Heart right ventricle (tissue), 16 donors: ENCODE results near the gene TSR1. TPM values are rescaled to one million over a fixed set of nuclear protein-coding genes. Genes with fewer than 3 reads are reported as not detected.
"Not testable (repeated sequence)": the region's sequence is repeated elsewhere in the genome, so short reads cannot be mapped to it uniquely, and the experiment has no call there.

ENCODE experiments used
- ATAC-seq, 8 donors: fragments of 200-7000 bp; cut with Tn5 transposase; one replicate each; pipeline ENCODE4 v1.9.1; 2020; ENCODE audit warnings: mild to moderate bottlenecking in 8 of 8, moderate library complexity in 8 of 8, moderate number of reproducible peaks in 1 of 8
- DNase-seq, 2 donors: peaks; one replicate each; pipeline ENCODE4 v3.0.0-alpha.2; 2020
- H3K27ac ChIP-seq, 10 donors: fragments of 200-600 bp; sonication (generic) in 2 of 10; one replicate each; pipeline versions ENCODE4 v1.5.0 to v1.8.0; 2020 to 2022; ENCODE audit warnings: mild to moderate bottlenecking in 3 of 10
- H3K27me3 ChIP-seq, 7 donors: fragments of 200-600 bp; one replicate each; pipeline ENCODE4 v1.8.0; 2021 to 2022; ENCODE audit warnings: mild to moderate bottlenecking in 2 of 7
- H3K36me3 ChIP-seq, 9 donors: fragments of 200-600 bp; sonication (generic) in 1 of 9; one replicate each; pipeline versions ENCODE4 v1.5.0 to v1.8.0; 2020 to 2022; ENCODE audit warnings: mild to moderate bottlenecking in 2 of 9
- H3K4me1 ChIP-seq, 9 donors: fragments of 200-600 bp; sonication (generic) in 1 of 9; one replicate each; pipeline versions ENCODE4 v1.5.0 to v1.8.0; 2020 to 2022; ENCODE audit warnings: mild to moderate bottlenecking in 4 of 9
- H3K4me3 ChIP-seq, 10 donors: fragments of 200-600 bp; sonication (generic) in 2 of 10; one replicate each; pipeline versions ENCODE4 v1.5.0 to v1.8.0; 2020 to 2022; ENCODE audit warnings: mild to moderate bottlenecking in 7 of 10, moderate library complexity in 2 of 10
- H3K9me3 ChIP-seq, 11 donors: fragments of 200-600 bp in 10 of 11; sonication (generic) in 2 of 11; one replicate each; pipeline versions ENCODE4 v1.5.0 to v1.8.0; 2013 to 2022; ENCODE audit warnings: mild to moderate bottlenecking in 2 of 11, control low read depth in 1 of 11, moderate library complexity in 1 of 11
- WGBS, 2 donors: extraction: QIAGEN DNeasy Blood & Tissue Kit; methylation state at CpG; one replicate each; pipeline ENCODE4 v1.1.7; 2013; ENCODE audit warnings: inconsistent platforms in 1 of 2; 5-methylcytosine and 5-hydroxymethylcytosine counted together
- intact Hi-C, 10 donors: fragments of 100-400 bp; cut with DNase I; formaldehyde crosslinking; loops; one replicate each; pipeline versions ENCODE4 v1.11.1 to v1.14.2; 2022
- polyA plus RNA-seq, 2 donors: library from polyadenylated mRNA; stranded (reverse); fragments of 200-250 nt; gene quantifications; one replicate each; pipeline ENCODE4 v1.2.3, GENCODE V29; 2013
- total RNA-seq, 10 donors: library from RNA; stranded (reverse); fragmentation: NEBNext Ultra II Directional in 3 of 10; extraction: Animal tissue kit (Norgen Biotek cat#: 25700) in 3 of 10; gene quantifications; one replicate each; pipeline versions ENCODE4 v1.2.1 to v1.2.4, GENCODE V29; 2021 to 2023
- TF ChIP-seq, protein P1 (sequence below), 9 donors: fragments of 200-600 bp; sonication (generic) in 2 of 9; IDR thresholded peaks; one replicate each; pipeline versions ENCODE4 v1.5.0 to v1.8.0; 2021 to 2022; ENCODE audit warnings: antibody characterized with exemption in 9 of 9, mild to moderate bottlenecking in 5 of 9, moderate library complexity in 1 of 9
- donor health status: Arrhythmogenic right ventricular cardiomyopathy.
- donor health status: ischemic (EF 13 %, LVEDD 7.1; RV severe dilation, severe dysfunction).
- donor health status: healthy with polysubstance abuse.
- donor health status: DM: no; HTN: yes; CAD: no.
- donor health status: DM: no; HTN: no; CAD: no.
- donor health status: ischemic (EF 25% LVEDD 6.9; RV normal size, moderate dysfunction).
- donor health status: ischemic (EF 25% LVEDD 5.7; RV mildly dilated, moderate dysfunction).
- donor health status: healthy.
- donor health status: DM: yes; HTN: yes; CAD: no.
- donor health status: Ischemic cardiomyopathy.
- donor health status: ischemic (EF 35%, LVEDD 5.7; RV mildly dilated, moderate dysfunction).
- donor health status: nonischemic (EF 11% LVEDD 7.7; RV severe dilation, severe dysfunction).
- donor health status: DM: yes; HTN: yes; CAD: no.
- donor health status: PGD.
- donor health status: ischemic (EF 29% LVEDD 5.4; RV normal size, mild dysfunction).
- donor health status: nonischemic (EF 23%, LVEDD 6.1; RV moderate dilation, normal function).

Gene TSR1
- total and polyA plus RNA-seq, 12 donors, result 12.8 to 30.5 (median 22.5) TPM

DNA sequence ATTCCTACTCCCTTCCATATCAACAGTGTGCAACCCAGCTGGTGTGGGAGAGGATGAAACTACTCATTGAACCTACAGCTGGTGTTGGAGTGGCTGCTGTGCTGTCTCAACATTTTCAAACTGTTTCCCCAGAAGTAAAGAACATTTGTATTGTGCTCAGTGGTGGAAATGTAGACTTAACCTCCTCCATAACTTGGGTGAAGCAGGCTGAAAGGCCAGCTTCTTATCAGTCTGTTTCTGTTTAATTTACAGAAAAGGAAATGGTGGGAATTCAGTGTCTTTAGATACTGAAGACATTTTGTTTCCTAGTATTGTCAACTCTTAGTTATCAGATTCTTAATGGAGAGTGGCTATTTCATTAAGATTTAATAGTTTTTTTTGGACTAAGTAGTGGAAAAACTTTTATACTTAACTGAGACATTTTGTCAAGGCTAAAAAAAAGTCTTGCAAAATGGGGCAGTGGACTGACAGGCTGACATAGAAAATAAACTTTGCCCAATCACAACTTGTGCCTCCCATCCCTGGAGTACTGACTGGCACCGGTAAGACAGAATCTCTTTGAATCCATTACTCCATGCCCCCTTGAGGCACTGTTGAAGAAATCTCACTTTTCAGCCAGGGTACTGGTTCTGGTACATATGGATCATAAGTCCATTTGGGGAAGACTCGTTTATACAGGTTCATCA lies 12.5 kb downstream of the TSR1 start:
- DNase-seq, result no peak
- TF ChIP-seq, protein P1, sequence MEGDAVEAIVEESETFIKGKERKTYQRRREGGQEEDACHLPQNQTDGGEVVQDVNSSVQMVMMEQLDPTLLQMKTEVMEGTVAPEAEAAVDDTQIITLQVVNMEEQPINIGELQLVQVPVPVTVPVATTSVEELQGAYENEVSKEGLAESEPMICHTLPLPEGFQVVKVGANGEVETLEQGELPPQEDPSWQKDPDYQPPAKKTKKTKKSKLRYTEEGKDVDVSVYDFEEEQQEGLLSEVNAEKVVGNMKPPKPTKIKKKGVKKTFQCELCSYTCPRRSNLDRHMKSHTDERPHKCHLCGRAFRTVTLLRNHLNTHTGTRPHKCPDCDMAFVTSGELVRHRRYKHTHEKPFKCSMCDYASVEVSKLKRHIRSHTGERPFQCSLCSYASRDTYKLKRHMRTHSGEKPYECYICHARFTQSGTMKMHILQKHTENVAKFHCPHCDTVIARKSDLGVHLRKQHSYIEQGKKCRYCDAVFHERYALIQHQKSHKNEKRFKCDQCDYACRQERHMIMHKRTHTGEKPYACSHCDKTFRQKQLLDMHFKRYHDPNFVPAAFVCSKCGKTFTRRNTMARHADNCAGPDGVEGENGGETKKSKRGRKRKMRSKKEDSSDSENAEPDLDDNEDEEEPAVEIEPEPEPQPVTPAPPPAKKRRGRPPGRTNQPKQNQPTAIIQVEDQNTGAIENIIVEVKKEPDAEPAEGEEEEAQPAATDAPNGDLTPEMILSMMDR (IDR thresholded peaks at IDR 0.05), result no peak
- H3K9me3 ChIP-seq, result no peaks in the 10 kb centered on the region
- no peaks in the 10 kb centered on the region for H3K27me3 ChIP-seq
- intact Hi-C loops, result no loop called here
- 74 to 76% methylated on average over 2 of the region's 2 CpGs for WGBS, 2 donors
- H3K4me3 ChIP-seq, result no peak overlapping the region
- ATAC-seq, result peak in 1 of 8 donors; percentile 19
- H3K36me3 ChIP-seq, result peaks cover 0 to 95% (median 59%) of the 10 kb centered on the region in 9 donors
- peaks cover 0 to 2% (median 0%) of the 10 kb centered on the region in 9 donors for H3K4me1 ChIP-seq
- H3K27ac ChIP-seq, result no peak overlapping the region

DNA sequence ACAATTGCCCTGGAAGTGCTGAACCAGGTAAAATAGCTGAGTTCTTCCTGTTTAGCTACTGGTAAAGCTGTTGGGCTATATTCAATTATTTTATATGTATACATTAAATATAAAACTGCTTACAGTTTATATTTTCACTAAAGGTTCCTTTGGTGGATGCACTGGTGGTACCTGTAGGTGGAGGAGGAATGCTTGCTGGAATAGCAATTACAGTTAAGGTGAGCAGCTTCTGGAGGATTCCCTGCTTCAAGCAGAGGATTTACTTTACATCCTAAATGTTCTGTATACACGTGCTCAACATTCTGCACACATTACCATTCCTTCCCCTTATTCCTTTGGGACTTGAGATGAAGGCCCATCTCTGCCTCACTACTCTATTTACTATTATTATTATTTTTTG lies 14.9 kb downstream of the TSR1 start:
- ATAC-seq, result no peak
- TF ChIP-seq, protein P1 (IDR thresholded peaks at IDR 0.05), result no peak
- H3K36me3 ChIP-seq, result peaks cover 0 to 81% (median 40%) of the 10 kb centered on the region in 9 donors
- H3K4me1 ChIP-seq, result peaks cover 0 to 5% (median 0%) of the 10 kb centered on the region in 9 donors
- intact Hi-C loops, result no loop called here
- H3K4me3 ChIP-seq, result no peak overlapping the region
- H3K27me3 ChIP-seq, result no peaks in the 10 kb centered on the region
- H3K27ac ChIP-seq, result no peak overlapping the region
- no peak for DNase-seq
- WGBS, 2 donors, result 49 to 59% methylated on average over 1 of the region's 1 CpG
- H3K9me3 ChIP-seq, result no peaks in the 10 kb centered on the region

DNA sequence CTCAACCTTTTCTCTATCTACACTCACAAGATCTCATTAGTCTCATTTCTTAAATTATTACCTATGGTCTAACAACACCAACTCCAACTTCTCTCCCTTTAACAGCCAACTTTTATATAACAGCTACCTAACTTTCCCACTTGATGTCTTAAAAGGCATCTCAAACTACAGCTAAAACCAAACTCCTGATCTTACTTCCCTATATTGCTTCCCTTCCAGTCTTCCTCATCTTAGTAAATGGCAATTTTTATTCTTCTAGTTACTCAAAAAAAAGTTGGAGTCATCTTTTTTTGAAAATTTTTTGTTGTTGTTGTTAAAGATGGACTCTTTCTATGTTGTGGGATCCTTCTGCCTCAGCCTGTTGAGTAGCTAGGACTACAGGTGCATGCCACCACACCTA lies 17.2 kb downstream of the TSR1 start:
- no peak overlapping the region for H3K4me3 ChIP-seq
- TF ChIP-seq, protein P1 (IDR thresholded peaks at IDR 0.05), result no peak
- H3K27ac ChIP-seq, result no peak overlapping the region
- no peak for ATAC-seq
- intact Hi-C loops, result no loop called here
- DNase-seq, result no peak
- peaks cover 0 to 5% (median 0%) of the 10 kb centered on the region in 9 donors for H3K4me1 ChIP-seq
- H3K9me3 ChIP-seq, result no peaks in the 10 kb centered on the region
- H3K27me3 ChIP-seq, result no peaks in the 10 kb centered on the region
- peaks cover 0 to 61% (median 17%) of the 10 kb centered on the region in 9 donors for H3K36me3 ChIP-seq

DNA sequence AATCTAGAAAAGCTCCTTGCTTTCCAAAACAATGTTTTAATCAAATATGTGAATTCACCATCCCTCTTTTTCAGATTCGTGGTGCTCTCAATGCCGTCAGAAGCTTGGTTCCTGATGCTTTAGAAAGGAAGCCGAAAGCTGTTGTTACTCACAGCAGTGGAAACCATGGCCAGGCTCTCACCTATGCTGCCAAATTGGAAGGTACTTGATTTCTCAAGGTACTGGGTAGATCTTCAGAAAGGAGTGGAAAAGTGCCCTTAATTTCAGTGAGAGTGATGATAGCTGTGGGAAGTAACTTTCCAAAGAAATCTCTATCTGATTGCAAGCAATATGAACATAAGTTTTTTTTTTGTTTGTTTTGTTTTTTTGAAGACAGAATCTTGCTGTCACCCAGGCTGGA lies 18.5 kb downstream of the TSR1 start:
- peaks cover 0 to 48% (median 4%) of the 10 kb centered on the region in 9 donors for H3K36me3 ChIP-seq
- no peak overlapping the region for H3K4me3 ChIP-seq
- no peaks in the 10 kb centered on the region for H3K27me3 ChIP-seq
- 93 to 95% methylated on average over 3 of the region's 3 CpGs for WGBS, 2 donors
- peaks cover 0 to 5% (median 0%) of the 10 kb centered on the region in 9 donors for H3K4me1 ChIP-seq
- no peak overlapping the region for H3K27ac ChIP-seq
- DNase-seq (no peak), ATAC-seq (no peak)
- intact Hi-C loops, result no loop called here
- H3K9me3 ChIP-seq, result no peaks in the 10 kb centered on the region
- TF ChIP-seq, protein P1 (IDR thresholded peaks at IDR 0.05), result no peak

DNA sequence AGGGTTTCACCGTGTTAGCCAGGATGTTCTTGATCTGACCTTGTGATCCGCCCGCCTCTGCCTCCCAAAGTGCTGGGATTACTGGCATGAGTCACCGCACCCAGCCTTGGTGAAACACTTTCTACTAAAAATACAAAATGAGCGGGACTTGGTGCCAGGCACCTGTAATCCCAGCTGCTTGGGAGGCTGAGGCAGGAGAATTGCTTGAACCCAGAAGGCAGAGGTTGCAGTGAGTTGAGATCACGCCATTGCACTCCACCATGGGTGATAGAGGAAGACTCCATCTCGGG lies 19.4 kb downstream of the TSR1 start:
- H3K4me3 ChIP-seq, H3K4me1 ChIP-seq, DNase-seq, intact Hi-C loops, ATAC-seq, H3K9me3 ChIP-seq, H3K27ac ChIP-seq, H3K27me3 ChIP-seq: not testable (repeated sequence)
- WGBS, 2 donors, result 83 to 89% methylated on average over 7 of the region's 7 CpGs
- H3K36me3 ChIP-seq, result peaks cover 0 to 39% (median 0%) of the 10 kb centered on the region in 9 donors
